Measurements from ENCODE around the gene MYH14. TPM values are rescaled to one million over a fixed set of nuclear protein-coding genes. Genes with fewer than 3 reads are reported as not detected.
"Not testable (repeated sequence)": the region's sequence is repeated elsewhere in the genome, so short reads cannot be mapped to it uniquely, and the experiment has no call there.

The MYH14 gene
- total RNA-seq, 1 donor from 2014 or later: 70.5 TPM

DNA sequence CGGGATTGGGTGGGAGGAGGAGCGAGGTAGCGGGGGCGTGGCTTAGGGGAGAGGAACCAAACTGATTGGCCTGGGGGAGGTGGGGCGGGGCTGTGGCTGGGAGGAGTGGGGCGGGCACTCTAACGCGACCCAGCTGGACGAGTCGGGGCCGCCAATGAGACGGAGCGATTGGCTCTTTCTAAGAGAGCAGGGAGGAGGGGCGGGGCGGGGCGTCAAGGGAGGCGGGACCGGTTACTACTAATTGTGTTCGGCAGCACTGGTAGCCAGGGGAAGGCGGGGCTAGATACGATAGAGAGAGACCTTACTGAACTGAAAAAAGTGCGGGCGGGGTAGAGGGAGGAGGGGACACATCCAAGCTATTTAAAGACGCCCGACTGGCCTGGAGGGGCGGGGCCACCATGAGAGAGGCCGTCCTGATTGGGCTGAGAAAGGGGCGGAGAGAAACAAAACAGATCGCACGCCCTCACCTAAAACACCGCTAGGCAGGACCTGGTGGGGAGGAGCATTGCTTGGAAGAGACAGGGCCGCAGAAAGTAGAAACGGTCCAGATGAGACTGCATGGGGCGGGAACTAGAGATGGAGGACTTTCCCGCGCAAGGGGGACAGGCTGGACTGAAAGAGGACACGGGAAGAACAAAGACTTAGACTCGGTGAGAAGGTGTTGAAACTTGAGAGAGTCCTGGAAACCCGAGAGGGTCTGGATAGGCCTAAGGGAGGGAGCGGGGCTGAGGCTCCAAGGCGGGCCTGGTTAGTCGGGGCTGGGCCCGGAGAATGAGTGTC lies 125.9 kb downstream of the MYH14 start, which contains the start of gene KCNC3:
Gene KCNC3 (minus strand): TSS at position 232 of the 780 bp plus-strand sequence. CDS start 295 bp downstream, outside the sequence.
- DNase-seq (ENCODE audit: low spot score): peak; percentile 100
- ATAC-seq: peak; percentile 72

DNA sequence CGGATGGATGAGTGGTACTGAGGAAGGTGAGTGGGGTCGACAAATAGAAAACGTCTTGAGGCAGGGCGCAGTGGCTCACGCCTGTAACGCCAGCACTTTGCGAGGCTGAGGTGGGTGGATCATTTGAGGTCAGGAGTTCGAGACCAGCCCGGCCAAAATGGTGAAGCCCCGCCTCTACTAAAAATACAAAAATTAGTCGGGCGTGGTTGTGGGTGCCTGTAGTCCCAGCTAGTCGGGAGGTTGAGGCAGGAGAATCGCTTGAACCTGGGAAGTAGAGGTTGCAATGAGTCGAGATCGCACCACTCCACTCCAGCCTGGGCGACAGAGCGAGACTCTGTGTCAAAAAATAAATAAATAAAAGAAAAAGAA lies 126.5 kb downstream of the MYH14 start:
- ATAC-seq; DNase-seq (ENCODE audit: low spot score): not testable (repeated sequence)

DNA sequence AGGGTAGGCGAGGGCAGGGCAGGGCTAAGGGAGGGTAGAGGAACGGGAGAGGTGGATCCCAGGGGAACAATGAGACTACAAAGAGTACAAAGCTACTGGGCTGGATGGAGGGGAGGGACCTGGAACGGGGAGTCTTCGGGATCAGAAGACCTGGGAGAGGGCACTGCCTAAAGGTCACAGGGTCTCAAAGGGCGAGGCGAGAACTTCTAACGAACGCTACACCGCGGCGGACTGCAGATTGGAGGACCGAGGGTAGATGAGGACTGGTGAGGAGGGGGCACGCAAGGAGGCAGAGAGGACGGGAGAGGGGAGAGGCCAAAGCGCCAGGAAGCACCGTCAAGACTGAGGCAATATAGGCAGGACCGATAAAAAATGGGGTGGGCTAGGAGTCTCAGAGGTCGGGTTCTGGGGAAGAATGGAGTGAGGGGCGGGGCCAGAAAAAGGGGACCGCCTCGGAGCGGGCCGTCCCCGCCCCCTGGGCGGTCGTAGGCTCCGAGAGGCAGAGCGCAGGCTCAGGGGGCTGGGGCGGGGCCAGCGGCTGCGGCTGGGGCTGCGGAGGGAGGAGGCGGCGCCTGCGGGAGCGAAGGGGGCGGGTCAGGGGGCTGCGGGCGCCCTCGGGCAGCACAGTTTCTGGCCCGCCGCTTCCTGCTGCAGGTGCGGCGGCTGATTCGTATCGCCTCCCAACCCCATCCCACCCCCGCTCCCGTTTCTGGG lies 127.1 kb downstream of the MYH14 start:
- ATAC-seq (peak; percentile 54), DNase-seq (ENCODE audit: low spot score) (peak; percentile 88)

DNA sequence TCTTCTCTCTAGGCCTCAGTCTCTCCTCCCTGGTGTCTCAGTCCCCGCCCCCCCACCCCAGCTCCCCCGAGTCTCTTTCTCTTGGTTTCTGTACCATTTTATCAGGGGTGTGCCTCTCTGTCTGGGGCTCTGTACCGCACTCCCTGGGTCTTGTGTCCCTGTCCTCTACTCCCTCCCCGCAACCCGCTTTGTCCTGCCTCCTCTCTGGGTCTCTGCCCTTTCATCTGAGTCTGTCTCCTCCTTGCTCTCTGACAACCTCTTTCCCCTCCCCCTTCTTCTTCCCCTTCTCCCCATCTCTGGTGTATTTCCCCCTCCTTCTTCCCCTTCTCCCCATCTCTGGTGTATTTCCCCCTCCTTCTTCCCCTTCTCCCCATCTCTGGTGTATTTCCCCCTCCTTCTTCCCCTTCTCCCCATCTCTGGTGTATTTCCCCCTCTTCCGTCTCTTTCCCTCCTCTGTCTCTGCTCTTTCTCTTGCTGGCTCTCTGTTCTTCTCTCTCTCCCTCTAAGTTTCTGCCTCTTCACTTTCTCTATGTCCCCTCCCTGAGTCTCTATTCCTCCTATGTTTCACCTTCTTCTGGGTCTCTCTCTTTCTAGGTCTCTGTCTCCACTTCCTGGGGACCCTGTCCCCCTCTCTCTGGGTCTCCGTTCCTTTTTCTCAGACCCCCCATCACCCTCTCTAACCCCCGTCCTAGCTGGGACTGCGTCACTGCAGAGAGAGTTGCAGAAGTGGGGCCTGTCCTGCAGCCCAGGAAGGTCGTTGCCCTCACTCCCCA lies 128.0 kb downstream of the MYH14 start:
- ATAC-seq: no peak
- no peak for DNase-seq (ENCODE audit: low spot score)

DNA sequence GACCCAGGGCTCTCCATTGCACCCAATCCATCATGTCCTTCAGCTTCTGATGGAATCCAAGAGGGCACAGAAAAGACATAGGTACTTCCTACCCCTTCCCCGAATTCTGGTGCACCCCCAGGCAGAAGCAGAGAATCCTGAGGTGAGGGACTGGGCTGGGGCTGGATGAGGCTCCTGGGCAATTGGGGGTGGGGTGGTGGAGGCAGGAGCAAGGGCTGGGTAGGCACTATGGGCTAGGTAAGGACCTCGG lies 128.5 kb downstream of the MYH14 start:
- no peak for ATAC-seq
- no peak for DNase-seq (ENCODE audit: low spot score)

- no peak for ATAC-seq
- DNase-seq (ENCODE audit: low spot score): no peak
Measured at GRCh38 chr19:50332244-50333038, 129.0 kb downstream of the MYH14 start.

GRCh38 chr19:50333235-50333736 lies 129.9 kb downstream of the MYH14 start:
- DNase-seq (ENCODE audit: low spot score) (peak; percentile 93), ATAC-seq (peak; percentile 69)

DNA sequence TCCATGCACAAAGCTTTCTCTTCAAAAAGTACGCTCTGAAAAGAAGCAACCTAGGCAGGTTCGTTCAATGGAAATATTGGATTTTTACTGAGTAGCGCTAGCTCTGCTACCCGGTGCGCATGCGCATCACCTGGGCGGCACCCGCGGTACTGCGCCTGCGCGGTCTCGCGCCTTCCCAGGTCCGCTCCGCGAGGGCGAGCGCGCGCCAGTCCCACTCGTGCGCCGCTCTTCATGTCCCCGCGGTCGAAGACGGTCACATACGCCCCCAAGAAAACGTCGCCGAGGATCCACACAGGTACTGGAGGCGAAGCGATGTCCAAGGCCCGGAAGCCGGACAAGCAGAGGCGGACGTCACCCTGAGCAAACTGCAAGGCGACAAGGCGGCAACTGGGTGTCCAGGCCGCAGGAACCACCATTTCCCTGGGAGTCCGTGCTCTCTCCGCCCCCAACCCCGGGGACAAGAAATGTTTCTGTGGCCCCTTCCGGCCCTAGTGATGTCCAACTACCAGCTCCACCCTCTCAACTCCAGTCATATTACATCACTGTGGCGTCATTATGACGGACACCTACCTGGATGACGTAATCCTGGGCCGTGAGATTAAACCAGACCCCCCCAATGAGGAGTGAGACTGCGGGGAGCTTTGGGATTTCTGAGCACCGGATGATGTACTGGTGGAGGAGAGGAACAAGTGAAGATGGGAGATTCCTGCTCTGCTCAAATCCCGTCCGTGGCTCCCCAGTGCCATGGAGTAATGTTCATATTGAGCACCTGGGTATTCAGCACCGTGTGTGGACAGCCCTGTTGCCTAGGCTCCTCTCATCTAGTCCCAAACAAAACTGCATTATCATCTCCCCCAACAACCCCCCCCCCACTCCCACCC lies 130.6 kb downstream of the MYH14 start:
- ATAC-seq: peak; percentile 24
- peak; percentile 88 for DNase-seq (ENCODE audit: low spot score)

GRCh38 chr19:50334741-50335421 lies 131.5 kb downstream of the MYH14 start:
- ATAC-seq (no peak), DNase-seq (ENCODE audit: low spot score) (no peak)

DNA sequence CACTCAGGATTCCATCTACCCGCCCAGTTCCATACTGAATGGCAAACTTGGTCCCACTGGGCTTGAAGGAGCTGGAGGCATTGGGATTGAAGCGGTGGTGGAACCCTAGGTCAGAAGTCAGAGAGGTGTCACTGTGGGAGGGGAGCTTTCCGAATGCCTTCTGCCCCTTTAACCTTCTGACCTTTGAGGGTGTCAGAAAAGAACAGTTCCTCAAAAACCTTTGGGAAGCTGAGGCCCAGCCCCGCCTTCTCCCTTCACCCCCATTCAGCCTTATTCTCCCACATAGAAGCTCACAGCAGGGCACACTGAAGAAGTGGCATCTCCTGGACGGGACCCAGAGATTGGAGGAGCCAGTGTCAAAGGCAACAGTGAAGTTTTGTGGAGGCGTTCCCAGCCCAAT lies 133.6 kb downstream of the MYH14 start:
- not testable (repeated sequence) for DNase-seq (ENCODE audit: low spot score); ATAC-seq

DNA sequence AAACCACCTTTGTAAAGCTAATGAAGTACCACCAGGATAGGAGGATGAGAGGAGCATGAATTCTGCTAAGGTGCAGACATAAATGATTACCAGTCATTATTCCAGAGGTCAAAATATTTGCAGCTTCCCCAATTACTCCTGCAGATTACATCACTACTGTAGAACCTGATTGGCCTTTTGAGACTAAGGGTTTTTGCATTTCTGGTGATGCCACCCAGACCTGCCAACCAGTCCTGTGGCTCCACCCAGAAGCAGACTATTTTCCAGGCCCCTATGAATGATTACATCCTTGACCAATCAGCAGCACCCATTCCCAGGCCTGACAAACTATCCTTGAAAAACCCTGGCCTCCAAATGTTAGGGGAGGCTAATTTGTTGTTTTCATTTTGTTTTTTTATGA lies 136.9 kb downstream of the MYH14 start:
- DNase-seq (ENCODE audit: low spot score): no peak
- ATAC-seq: no peak

GRCh38 chr19:50341091-50341564 lies 137.7 kb downstream of the MYH14 start:
- DNase-seq (ENCODE audit: low spot score) (no peak), ATAC-seq (peak; percentile 53)

DNA sequence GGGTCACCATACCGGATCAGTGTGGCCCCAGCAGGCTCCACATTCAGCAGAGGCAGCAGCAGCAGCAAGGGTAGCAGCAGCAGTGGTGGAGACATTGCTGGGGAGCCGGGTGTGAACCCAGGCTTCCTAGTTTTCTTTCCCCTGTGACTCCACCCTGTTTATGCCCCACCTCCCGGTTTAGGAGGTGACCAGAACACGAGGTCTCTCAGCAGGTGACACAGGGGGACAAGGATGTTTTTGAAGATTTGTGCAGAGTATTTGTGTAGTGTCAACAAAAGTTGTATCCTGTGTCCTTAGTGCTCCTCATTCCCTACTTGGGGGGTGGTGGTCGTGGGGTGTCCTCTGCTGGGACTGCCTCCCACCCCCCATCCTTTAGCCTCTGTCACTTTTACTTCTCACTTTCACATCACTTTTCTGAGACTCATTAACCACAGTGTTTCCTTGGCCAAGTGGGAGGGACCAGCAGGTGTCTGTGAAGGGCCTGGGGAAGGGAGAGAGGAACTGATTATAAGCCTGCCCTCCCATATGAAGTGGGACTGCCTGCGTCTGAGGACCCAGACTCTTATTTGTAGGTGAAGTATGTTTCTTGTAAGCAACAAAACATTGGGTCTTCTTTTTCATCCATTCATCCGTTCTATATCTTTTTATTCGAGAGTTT lies 141.4 kb downstream of the MYH14 start:
- DNase-seq (ENCODE audit: low spot score) (no peak), ATAC-seq (peak; percentile 37)

- not testable (repeated sequence) for ATAC-seq; DNase-seq (ENCODE audit: low spot score)
Measured at GRCh38 chr19:50347089-50347581, 143.7 kb downstream of the MYH14 start.

GRCh38 chr19:50349277-50350057 lies 146.0 kb downstream of the MYH14 start:
- DNase-seq (ENCODE audit: low spot score) (no peak), ATAC-seq (no peak)

DNA sequence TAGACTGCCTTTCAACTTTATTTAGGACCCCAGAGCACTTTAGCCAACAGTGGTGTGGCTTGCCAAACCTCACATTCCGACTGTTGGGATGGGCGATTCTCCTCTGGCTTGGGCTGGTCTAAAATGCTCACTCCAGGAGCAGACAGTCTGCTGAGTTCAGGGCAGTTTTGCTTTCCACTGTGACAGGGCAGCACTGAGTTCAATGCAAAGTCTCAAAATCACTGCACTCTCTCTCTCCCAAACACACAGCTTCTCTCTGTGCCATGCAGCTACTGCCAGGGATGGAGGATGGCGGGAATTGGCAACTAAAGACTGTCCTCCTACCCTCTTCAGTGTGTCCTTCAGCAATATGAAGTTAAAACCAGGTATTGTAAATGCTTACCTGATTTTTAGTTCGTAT lies 148.8 kb downstream of the MYH14 start:
- ATAC-seq (peak; percentile 82), DNase-seq (ENCODE audit: low spot score) (no peak)

- not testable (repeated sequence) for DNase-seq (ENCODE audit: low spot score); ATAC-seq
Measured at GRCh38 chr19:50353487-50353880, 150.1 kb downstream of the MYH14 start.
